ENCODE results near the gene KRTAP5-6. TPM values are rescaled to one million over a fixed set of nuclear protein-coding genes. Genes with fewer than 3 reads are reported as not detected.
"Not testable (repeated sequence)": the region's sequence is repeated elsewhere in the genome, so short reads cannot be mapped to it uniquely, and the experiment has no call there.

The KRTAP5-6 gene
- total RNA-seq, 1 experiment from 2014 or later, result not detected

DNA sequence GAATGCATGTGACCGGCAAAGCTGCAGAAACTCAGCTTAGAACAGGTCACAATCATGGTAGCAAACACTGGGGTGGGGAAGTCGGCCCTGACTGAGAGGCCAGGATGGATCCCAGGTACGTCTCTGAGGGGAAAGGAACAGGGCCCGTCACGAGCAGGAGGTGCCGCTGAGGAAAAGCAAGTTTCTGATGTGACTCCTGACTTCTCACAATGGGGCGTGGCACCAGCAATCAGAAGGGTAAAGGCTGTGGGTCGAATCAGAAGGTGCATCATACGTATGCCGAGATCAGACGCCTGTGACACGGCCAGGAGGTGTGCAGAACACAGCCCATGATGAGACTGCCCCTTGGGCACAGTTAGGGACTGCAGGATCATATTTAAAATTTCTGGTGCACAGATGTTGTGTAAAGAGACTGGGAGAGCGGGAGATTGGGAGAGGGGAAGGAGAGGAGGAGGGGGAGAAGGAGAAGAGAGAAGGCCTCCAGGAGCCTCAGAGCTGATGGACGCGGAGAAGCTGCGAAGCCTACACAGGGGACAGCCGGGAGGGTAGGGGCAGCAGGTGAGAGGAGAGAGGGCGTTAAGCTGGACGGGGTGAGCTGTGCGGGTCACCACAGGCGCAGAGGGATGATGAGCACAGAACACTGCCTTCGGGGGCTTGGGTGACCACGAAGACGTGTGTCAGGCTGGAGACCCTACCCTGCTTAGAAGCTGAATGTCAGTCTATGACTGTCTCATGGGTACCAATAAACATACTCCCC lies 36.7 kb upstream of the KRTAP5-6 start:
- no TSS peak for BruUV-seq (replicated peaks)
- no peaks in the 10 kb centered on the region for H3K4me1 ChIP-seq (ENCODE audit: insufficient read depth, low read length)
- H3K9ac ChIP-seq (ENCODE audit: low read length), result no peak overlapping the region

DNA sequence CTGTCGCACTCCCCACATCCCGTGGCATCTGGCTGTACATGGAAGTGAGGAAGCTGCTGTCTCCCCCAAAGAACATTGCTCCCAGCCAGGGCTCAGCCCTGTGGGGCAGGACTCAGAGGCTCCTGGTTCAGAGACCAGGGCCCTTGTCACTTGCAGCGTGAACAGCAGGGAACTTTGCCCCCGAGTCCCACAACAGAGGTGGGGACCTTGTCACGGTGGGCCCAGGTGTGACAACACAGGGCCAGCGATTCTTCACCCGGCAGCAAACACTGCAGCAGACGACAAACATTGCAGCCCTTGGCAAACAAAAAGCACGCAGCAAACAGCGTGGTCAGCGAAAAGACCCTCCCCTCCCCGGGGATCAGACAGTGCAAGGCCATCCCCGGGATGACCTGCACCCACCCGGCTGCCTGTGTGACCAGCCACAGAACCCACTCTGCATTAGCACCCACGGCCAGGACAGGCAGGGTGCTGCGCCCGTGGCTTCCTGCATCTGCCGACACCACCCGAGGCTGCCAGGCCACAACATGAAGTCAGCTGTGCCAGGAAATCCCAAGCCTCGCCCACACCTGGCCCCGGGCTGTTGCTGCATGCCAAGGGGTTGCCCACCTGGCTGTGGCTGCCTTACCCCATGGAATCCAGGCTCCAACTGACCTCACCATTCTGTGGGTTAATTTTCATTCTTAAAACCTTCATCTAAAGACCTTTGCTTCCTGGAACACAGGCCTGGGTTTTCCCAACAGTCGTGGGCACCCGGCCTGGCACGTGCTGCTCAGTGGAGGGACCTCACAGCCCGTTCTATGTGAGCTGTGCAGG lies 35.3 kb upstream of the KRTAP5-6 start:
- DNase-seq; ATAC-seq; H3K27ac ChIP-seq (ENCODE audit: low read length): not testable (repeated sequence)

More for the DNA sequence above, 36.7 kb upstream of the KRTAP5-6 start:
- Histone ChIP-seq H4K20me1 (ENCODE audit: low read length) (no peaks in the 10 kb centered on the region), H3F3A (ENCODE audit: low read length, unreplicated experiment) (no peaks in the 10 kb centered on the region), H3K9me3 (ENCODE audit: low read length) (no peaks in the 10 kb centered on the region), H3K36me3 (ENCODE audit: low read depth, low read length) (no peaks in the 10 kb centered on the region), H3K27ac (ENCODE audit: low read length) (no peak overlapping the region), H2AFZ (ENCODE audit: low read length) (no peak overlapping the region), H3K9me2 (replicated peaks; ENCODE audit: low read length) (no peaks in the 10 kb centered on the region), H3K79me2 (ENCODE audit: low read length) (no peaks in the 10 kb centered on the region), H3K4me3 (ENCODE audit: low read length) (no peak overlapping the region), H3K27me3 (ENCODE audit: low read length) (peaks cover 17% of the 10 kb centered on the region), H3K4me2 (ENCODE audit: low read length) (no peak overlapping the region)
- TF ChIP-seq, protein P1, sequence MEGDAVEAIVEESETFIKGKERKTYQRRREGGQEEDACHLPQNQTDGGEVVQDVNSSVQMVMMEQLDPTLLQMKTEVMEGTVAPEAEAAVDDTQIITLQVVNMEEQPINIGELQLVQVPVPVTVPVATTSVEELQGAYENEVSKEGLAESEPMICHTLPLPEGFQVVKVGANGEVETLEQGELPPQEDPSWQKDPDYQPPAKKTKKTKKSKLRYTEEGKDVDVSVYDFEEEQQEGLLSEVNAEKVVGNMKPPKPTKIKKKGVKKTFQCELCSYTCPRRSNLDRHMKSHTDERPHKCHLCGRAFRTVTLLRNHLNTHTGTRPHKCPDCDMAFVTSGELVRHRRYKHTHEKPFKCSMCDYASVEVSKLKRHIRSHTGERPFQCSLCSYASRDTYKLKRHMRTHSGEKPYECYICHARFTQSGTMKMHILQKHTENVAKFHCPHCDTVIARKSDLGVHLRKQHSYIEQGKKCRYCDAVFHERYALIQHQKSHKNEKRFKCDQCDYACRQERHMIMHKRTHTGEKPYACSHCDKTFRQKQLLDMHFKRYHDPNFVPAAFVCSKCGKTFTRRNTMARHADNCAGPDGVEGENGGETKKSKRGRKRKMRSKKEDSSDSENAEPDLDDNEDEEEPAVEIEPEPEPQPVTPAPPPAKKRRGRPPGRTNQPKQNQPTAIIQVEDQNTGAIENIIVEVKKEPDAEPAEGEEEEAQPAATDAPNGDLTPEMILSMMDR (conservative IDR thresholded peaks at IDR 0.05; ENCODE audit: low read depth, low read length), result no peak
- no peak for TF ChIP-seq EZH2 (IDR thresholded peaks at IDR 0.05; ENCODE audit: low read length, unreplicated experiment)
- no peak for TF ChIP-seq EZH2phosphoT487 (IDR thresholded peaks at IDR 0.05; ENCODE audit: borderline replicate concordance, low read length)
- ATAC-seq (no peak), DNase-seq (no peak)
- ChIA-PET CTCF (interaction anchor here (0.6 kb wide), 1 partner anchor 454 kb away, joined by 4 read pairs; no protein-coding TSS in a partner anchor), POLR2A (ENCODE audit: unreplicated experiment) (no interaction called here)
- intact Hi-C loops (cut with micrococcal nuclease), result no loop called here

DNA sequence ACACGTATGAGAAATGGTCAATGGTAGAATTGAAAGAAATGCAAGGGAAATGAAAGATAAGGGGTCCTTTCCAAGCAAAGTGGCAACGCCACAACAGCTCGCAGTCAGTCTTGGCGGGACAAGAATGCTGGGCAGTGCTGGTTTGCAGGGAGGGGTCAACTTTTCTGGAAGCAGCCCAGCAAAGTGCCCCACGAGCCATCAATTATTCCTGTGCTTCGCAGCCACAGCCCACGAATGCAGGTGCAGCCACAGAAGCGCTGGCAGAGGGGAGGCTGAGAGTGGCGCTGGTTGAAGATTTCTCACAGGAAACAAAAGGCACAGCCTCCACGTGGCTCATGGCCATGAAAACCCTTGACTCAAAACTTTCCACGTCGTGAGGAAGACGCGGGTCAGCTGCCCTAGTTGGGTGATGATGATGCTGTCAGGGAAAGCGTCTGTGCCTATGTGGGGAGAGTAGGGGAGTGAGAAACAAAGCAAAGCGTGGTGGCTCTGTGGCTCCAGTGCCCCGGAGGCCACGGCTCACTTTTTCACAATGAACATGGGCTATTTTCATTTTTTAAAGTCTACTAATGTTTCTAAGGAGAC lies 34.2 kb upstream of the KRTAP5-6 start:
- H3F3A ChIP-seq (ENCODE audit: low read length, unreplicated experiment); H3K4me1 ChIP-seq (ENCODE audit: insufficient read depth, low read length); DNase-seq; H2AFZ ChIP-seq (ENCODE audit: low read length); H3K9ac ChIP-seq (ENCODE audit: low read length); H3K27ac ChIP-seq (ENCODE audit: low read length); POLR2A ChIA-PET (ENCODE audit: unreplicated experiment); H3K4me3 ChIP-seq (ENCODE audit: low read length); H3K79me2 ChIP-seq (ENCODE audit: low read length); H3K4me2 ChIP-seq (ENCODE audit: low read length); H3K9me3 ChIP-seq (ENCODE audit: low read length); H4K20me1 ChIP-seq (ENCODE audit: low read length); ATAC-seq; BruUV-seq (replicated peaks); CTCF ChIA-PET; H3K36me3 ChIP-seq (ENCODE audit: low read depth, low read length); intact Hi-C loops (cut with micrococcal nuclease); H3K9me2 ChIP-seq (replicated peaks; ENCODE audit: low read length): not testable (repeated sequence)
- peaks cover 12% of the 10 kb centered on the region for H3K27me3 ChIP-seq (ENCODE audit: low read length)

More for the DNA sequence above, 35.3 kb upstream of the KRTAP5-6 start:
- H4K20me1 ChIP-seq (ENCODE audit: low read length); H3K79me2 ChIP-seq (ENCODE audit: low read length); H3F3A ChIP-seq (ENCODE audit: low read length, unreplicated experiment); CTCF ChIA-PET; intact Hi-C loops (cut with micrococcal nuclease); BruUV-seq (replicated peaks); H3K9ac ChIP-seq (ENCODE audit: low read length); H3K36me3 ChIP-seq (ENCODE audit: low read depth, low read length); H3K4me1 ChIP-seq (ENCODE audit: insufficient read depth, low read length); H3K9me2 ChIP-seq (replicated peaks; ENCODE audit: low read length); H2AFZ ChIP-seq (ENCODE audit: low read length); H3K4me3 ChIP-seq (ENCODE audit: low read length); H3K4me2 ChIP-seq (ENCODE audit: low read length); POLR2A ChIA-PET (ENCODE audit: unreplicated experiment); H3K9me3 ChIP-seq (ENCODE audit: low read length): not testable (repeated sequence)
- H3K27me3 ChIP-seq (ENCODE audit: low read length), result peaks cover 13% of the 10 kb centered on the region

Data from PC-3 (cell line).